Measurements from ENCODE around the gene HNF4A. TPM values are rescaled to one million over a fixed set of nuclear protein-coding genes. Genes with fewer than 3 reads are reported as not detected.

Gene HNF4A
- total and polyA plus RNA-seq, 2 of the 13 experiments (the other 11 are each of a cell fraction or from before 2014, with no cell fraction given): 80.9 to 169 TPM

- no peak for TF ChIP-seq E2F5 (CRISPR knock-in tag; conservative IDR thresholded peaks at IDR 0.05)
- 0 out of 2 replicates have a peak, but pooled peaks have one; percentile 74 for TF ChIP-seq MTA1 (CRISPR knock-in tag; IDR thresholded peaks at IDR 0.05; ENCODE audit: borderline replicate concordance)
- TF ChIP-seq ZMYM2 (CRISPR knock-in tag; IDR thresholded peaks at IDR 0.05): no peak
- TF ChIP-seq MXD3 (CRISPR knock-in tag; IDR thresholded peaks at IDR 0.05): no peak
- TF ChIP-seq HOXD1 (CRISPR knock-in tag; IDR thresholded peaks at IDR 0.05): no peak
- no peak for TF ChIP-seq FOXO4 (CRISPR knock-in tag; conservative IDR thresholded peaks at IDR 0.05)
- TF ChIP-seq SIN3A (IDR thresholded peaks at IDR 0.05; ENCODE audit: borderline replicate concordance, low read depth, low read length): no peak
- 0 out of 2 replicates have a peak, but pooled peaks have one; percentile 34 for TF ChIP-seq PHF8 (CRISPR knock-in tag; IDR thresholded peaks at IDR 0.05)
- TF ChIP-seq ZNF251 (CRISPR knock-in tag; IDR thresholded peaks at IDR 0.05): no peak
- TF ChIP-seq ZFP36 (IDR thresholded peaks at IDR 0.05; ENCODE audit: borderline replicate concordance, low read depth, low read length, partially characterized antibody): peak; percentile 91
- TF ChIP-seq ARID5B (CRISPR knock-in tag; IDR thresholded peaks at IDR 0.05): 0 out of 2 replicates have a peak, but pooled peaks have one; percentile 15
- 0 out of 2 replicates have a peak, but pooled peaks have one; percentile 16 for TF ChIP-seq ETV5 (CRISPR knock-in tag; IDR thresholded peaks at IDR 0.05; ENCODE audit: borderline replicate concordance)
- peak; percentile 83; the same call in 1 of the 2 replicates for TF ChIP-seq ZNF280B (CRISPR knock-in tag; IDR thresholded peaks at IDR 0.05; ENCODE audit: borderline replicate concordance)
- TF ChIP-seq SSRP1 (CRISPR knock-in tag; IDR thresholded peaks at IDR 0.05): no peak
- TF ChIP-seq ZNF569 (CRISPR knock-in tag; IDR thresholded peaks at IDR 0.05; ENCODE audit: borderline replicate concordance): no peak
- TF ChIP-seq SRSF4 (IDR thresholded peaks at IDR 0.05; ENCODE audit: low read depth, low read length, poor library complexity, severe bottlenecking): no peak
Measured at GRCh38 chr20:44388466-44389023, 33.0 kb downstream of the HNF4A start (continued).
